ENCODE measurements around the gene MMS22L. TPM values are rescaled to one million over a fixed set of nuclear protein-coding genes. Genes with fewer than 3 reads are reported as not detected.
"Not testable (repeated sequence)": the region's sequence is repeated elsewhere in the genome, so short reads cannot be mapped to it uniquely, and the experiment has no call there.

Gene MMS22L
- total RNA-seq, 1 donor from 2014 or later, result 3.5 TPM

- no peak for DNase-seq (ENCODE audit: low spot score)
- intact Hi-C loops (cut with DNase I), result no loop called here
Observed at GRCh38 chr6:97240222-97240621, 42.8 kb downstream of the MMS22L start.

DNA sequence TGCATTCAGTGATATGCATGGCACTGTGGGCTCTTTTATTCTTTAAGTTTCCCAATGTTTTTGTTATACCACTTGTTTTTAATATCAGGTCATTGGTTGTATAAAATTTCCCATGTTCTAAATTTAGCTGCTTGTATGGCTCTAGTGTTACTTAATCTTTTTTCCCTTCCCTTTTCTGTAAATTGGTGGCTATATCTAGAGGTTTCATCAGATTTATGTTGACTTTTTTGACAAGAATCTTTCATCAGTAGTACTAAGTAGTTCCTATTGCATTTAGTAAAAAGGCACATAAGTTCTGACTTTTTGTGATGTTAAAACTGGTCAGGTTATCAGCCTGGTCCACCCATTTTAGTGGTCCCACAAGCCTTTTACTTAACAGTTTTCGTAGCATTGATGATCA, 51.1 kb downstream of the MMS22L start:
- intact Hi-C loops (cut with DNase I), result no loop called here
- no peak for DNase-seq (ENCODE audit: low spot score)

DNA sequence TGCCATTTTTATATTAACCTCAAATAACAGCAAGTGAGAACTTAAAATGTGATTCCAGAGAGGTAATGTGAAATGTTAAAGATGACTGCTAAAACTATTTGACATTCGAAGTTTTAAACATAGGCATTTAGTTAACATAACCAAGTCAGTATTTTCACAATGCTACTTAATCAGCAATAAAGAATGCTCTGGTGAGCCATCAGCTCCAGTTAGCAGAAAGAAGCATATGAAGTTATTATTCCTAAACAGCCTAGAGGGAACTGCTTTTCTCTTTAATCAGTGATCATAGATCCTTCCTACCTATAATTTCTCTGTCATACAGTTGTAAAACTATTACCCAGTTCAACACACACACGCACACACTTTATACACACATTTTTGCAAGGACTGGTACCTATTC, 60.1 kb downstream of the MMS22L start:
- DNase-seq (ENCODE audit: low spot score), result no peak
- intact Hi-C loops (cut with DNase I), result no loop called here

DNA sequence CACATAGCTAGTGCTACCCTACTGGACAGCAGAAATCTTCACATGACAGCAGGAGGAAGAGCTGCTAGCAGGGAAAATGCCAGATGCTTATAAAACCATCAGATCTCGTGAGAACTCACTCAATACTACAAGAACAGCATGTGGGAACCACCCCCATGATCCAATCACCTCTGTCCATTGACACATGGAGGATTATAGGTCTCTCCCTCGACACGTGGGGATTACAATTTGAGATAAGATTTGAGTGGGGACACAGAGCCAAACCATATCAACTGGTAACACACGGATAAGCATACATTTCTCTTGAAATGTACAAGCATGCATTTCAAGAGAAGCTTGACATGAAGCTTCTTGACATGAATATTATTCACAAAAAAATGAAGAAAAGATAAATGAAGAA, 64.1 kb downstream of the MMS22L start:
- DNase-seq (ENCODE audit: low spot score), result no peak
- intact Hi-C loops (cut with DNase I), result loop anchor here (10.0 kb wide), 1 partner anchor 176 kb away; no protein-coding TSS in a partner anchor

DNA sequence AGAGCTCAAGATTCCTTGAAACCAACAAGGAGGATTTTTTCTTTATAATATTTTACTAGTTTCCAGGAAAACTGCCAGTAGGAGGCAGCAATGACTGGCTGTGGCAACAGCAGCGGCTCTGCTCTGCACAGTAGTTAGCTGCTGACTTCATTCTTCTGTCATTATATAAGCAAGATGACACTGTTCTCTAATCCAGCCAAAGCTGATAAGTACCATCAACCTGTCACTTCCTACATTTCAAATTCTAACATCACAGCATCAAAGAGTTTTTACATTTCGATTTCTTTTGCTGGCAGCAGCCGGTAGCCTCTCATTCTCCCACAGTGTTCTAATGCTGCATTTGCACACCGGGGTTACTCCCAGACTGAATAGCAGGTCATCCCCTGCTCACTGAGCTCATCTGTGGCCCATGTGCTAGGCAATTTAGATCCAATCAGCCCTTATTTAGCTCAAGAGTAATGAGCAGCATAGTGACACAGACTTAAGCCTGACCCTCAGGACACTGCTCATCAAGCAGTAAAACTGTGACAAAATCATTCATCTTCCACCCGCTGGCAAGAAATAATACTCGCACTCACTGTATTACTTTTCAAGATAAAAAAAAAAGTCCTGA, 67.8 kb downstream of the MMS22L start:
- intact Hi-C loops (cut with DNase I), result loop anchor here (10.0 kb wide), 1 partner anchor 180 kb away; no protein-coding TSS in a partner anchor
- DNase-seq (ENCODE audit: low spot score), result no peak

DNA sequence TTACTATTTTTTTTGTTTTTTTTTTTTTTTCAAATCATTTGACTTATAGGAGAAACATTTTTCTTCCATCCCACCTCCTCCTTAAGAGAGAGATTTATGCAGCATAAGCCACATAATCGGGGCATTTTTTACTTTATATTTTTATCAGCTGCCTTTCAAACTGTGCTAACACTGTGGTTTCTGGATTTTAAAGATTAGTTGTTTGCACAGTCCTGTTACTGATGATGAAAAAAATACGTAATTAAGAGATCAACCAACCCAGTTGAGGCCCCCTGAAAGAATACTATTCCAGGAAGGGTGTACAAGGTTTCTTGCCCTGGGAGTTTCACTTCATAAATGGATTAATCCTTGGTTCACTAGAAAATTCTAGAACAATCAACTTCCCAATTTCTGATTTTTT, 68.3 kb downstream of the MMS22L start:
- intact Hi-C loops (cut with DNase I), result loop anchor here (10.0 kb wide), 1 partner anchor 180 kb away; no protein-coding TSS in a partner anchor

DNA sequence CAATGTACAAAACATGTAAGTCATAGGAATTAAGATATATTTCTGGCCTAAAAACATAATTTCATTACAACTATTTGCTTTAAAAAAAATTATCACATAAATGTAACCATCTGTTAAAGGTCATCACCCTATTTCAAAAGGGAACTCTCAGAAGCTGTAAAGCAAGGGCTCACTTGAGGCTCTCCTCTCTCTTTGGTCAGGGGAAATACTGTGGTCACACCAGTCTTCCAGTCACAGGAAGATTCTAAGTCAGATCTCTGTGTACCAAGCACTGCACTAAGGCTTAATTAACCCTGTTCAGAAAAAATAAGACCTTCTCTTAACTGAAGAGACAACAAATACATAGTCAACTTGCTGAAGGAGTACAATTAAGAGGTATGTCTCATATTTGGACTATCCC, 75.6 kb downstream of the MMS22L start:
- no peak for DNase-seq (ENCODE audit: low spot score)
- intact Hi-C loops (cut with DNase I), result no loop called here

More for the DNA sequence above, 68.3 kb downstream of the MMS22L start:
- DNase-seq (ENCODE audit: low spot score), result no peak

DNA sequence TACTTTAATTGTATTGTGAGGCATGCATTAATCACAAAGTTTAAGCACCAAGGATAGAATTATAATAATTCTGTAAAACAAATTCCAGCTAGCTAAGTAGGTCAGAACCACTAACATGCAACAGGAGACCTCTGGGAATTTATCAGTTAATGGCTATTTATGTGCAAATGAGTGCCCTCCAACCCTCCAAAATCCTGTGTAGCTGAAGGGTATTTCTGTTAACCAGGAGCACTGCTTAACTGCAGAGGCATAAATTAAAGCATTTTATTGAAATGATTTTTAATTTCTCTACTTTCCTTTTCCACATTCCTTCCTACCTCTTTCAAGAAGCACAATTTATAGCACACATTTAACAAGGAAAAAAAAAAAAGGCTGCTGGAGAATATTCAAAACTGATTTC, 77.0 kb downstream of the MMS22L start:
- intact Hi-C loops (cut with DNase I), result no loop called here
- no peak for DNase-seq (ENCODE audit: low spot score)

- intact Hi-C loops (cut with DNase I), result no loop called here
- DNase-seq (ENCODE audit: low spot score), result no peak
Observed at GRCh38 chr6:97203343-97203742, 79.7 kb downstream of the MMS22L start.

GRCh38 chr6:97198046-97198565, 84.9 kb downstream of the MMS22L start:
- no peak for DNase-seq (ENCODE audit: low spot score)
- intact Hi-C loops (cut with DNase I), result no loop called here

DNA sequence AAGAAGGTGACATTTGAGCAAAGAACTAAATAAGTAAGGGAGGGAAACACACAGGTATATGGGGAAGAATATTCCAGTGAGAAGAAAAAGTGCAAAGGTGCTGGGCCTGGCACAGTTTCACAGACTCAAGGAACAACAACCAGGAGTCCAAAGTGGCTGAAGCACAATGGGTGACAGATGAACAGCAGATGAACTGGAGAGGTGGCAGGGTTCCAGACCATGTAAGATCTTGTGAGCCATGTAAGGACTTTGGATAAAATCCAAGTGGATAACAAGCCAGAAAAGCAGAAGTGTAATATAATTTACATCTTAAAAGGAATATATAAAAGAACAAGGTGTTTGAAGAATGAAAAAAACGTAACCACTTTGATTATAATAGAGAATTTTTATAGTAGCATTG, 87.9 kb downstream of the MMS22L start:
- no peak for DNase-seq (ENCODE audit: low spot score)
- intact Hi-C loops (cut with DNase I), result no loop called here

GRCh38 chr6:97189767-97190166, 93.2 kb downstream of the MMS22L start:
- no peak for DNase-seq (ENCODE audit: low spot score)
- intact Hi-C loops (cut with DNase I), result loop anchor here (5.0 kb wide), 1 partner anchor 203 kb away; no protein-coding TSS in a partner anchor

- no peak for DNase-seq (ENCODE audit: low spot score)
- intact Hi-C loops (cut with DNase I), result loop anchor here (5.0 kb wide), 1 partner anchor 204 kb away; no protein-coding TSS in a partner anchor
Observed at GRCh38 chr6:97187951-97188350, 95.1 kb downstream of the MMS22L start.

DNA sequence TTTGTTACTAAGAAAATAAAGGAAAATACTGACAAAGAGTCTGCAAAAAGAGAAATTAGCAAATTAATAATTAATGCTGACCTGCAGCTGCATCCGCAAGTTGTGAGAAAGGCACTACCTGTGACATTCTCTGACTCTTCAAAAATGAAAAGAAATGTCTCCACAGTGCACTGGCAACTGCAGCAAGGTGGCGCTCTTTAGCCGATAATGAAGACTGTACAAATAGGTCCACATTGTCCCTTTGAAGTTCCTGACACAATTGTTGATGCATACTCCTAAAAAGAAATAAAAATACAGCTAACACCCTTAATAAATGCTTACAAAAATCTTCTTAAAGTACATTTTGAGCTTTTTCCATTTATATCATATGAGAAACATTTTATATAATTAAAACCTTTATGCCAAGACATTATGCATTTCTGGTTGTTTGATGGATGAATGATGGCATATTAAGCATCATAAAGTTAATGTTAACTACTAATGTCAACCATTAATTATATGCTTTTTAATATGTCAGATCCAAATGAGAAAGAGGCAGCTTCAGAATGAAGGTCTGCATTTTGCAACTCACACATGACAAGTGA, 96.5 kb downstream of the MMS22L start:
- intact Hi-C loops (cut with DNase I), result loop anchor here (5.0 kb wide), 1 partner anchor 206 kb away; no protein-coding TSS in a partner anchor
- DNase-seq (ENCODE audit: low spot score), result no peak

DNA sequence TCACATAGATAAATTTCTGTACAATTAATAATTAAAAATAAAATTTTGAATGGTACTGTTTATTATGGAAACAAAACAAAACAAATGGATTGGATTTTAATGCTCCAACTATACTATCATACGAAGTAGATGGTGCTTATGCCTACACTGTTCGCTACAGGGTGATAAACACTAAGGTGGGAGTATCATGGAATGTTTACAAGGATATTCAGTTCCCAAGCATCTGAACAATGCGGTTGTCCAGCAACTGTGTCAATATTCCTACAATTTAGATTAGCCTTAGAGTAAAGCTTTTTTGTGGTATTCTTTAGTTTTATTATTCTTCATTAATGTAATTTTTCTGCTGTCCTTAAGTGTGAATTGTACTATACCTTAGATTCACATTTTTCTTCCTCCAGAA, 105.1 kb downstream of the MMS22L start:
- DNase-seq (ENCODE audit: low spot score), result no peak
- intact Hi-C loops (cut with DNase I), result no loop called here

- DNase-seq (ENCODE audit: low spot score), result no peak
- intact Hi-C loops (cut with DNase I), result no loop called here
Observed at GRCh38 chr6:97176468-97176867, 106.5 kb downstream of the MMS22L start.

GRCh38 chr6:97175806-97176205, 107.2 kb downstream of the MMS22L start:
- intact Hi-C loops (cut with DNase I), result no loop called here

DNA sequence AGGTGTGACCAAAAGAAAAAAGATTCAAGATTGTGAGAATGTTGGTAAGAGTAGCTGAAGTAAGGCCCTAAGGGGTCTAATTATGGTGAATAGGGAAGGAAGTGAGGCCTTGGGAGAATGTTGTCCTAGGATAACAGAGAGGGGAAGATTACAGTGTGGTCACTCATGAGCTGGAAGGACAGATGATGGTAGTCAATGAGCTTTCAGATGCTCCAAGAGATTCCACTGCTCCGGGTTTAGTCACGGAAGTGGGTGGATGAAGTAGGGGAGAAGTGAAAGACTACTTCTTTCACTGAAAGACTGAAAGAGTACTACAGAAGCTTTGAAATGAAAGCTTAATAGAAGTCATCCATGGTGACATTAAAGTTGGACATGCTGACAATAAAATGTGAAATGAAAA, 108.5 kb downstream of the MMS22L start:
- no peak for DNase-seq (ENCODE audit: low spot score)
- intact Hi-C loops (cut with DNase I), result no loop called here

More at GRCh38 chr6:97175806-97176205, 107.2 kb downstream of the MMS22L start:
- no peak for DNase-seq (ENCODE audit: low spot score)

GRCh38 chr6:97160280-97160679, 122.7 kb downstream of the MMS22L start:
- DNase-seq (ENCODE audit: low spot score), result no peak
- intact Hi-C loops (cut with DNase I), result no loop called here

DNA sequence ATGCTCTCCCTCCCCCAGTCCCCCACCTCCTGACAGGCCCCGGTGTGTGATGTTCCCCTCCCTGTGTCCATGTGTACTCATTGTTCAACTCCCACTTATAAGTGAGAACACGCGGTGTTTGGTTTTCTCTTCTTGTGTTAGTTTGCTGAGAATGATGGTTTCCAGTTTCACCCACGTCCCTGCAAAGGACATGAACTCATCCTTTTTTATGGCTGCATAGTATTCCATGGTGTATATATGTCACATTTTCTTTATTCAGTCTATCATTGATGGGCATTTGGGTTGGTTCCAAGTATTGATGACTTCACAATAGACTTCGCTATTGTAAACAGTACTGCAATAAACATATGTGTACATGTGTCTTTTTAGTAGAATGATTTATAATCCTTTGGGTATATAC, 127.6 kb downstream of the MMS22L start:
- intact Hi-C loops (cut with DNase I); DNase-seq (ENCODE audit: low spot score): not testable (repeated sequence)

- no peak for DNase-seq (ENCODE audit: low spot score)
- intact Hi-C loops (cut with DNase I), result no loop called here
Observed at GRCh38 chr6:97154015-97154414, 129.0 kb downstream of the MMS22L start.

All from cardiac septum (tissue), 1 donor.